Lower leg skin (tissue), 3 donors: ENCODE measurements around the gene DRAP1.

Source experiments
- CTCF ChIP-seq, 3 donors: fragments of 450-650 bp; IDR thresholded peaks; one replicate each; pipeline ENCODE4 v1.5.1; 2016; ENCODE audit warnings: antibody characterized with exemption in 3 of 3, mild to moderate bottlenecking in 3 of 3, moderate library complexity in 2 of 3
- POLR2A ChIP-seq, 2 donors: fragments of 450-650 bp; IDR thresholded peaks; one replicate each; pipeline ENCODE4 v1.6.1; 2016 to 2017; ENCODE audit warnings: antibody characterized with exemption in 2 of 2, mild to moderate bottlenecking in 1 of 2, moderate library complexity in 1 of 2

DNA sequence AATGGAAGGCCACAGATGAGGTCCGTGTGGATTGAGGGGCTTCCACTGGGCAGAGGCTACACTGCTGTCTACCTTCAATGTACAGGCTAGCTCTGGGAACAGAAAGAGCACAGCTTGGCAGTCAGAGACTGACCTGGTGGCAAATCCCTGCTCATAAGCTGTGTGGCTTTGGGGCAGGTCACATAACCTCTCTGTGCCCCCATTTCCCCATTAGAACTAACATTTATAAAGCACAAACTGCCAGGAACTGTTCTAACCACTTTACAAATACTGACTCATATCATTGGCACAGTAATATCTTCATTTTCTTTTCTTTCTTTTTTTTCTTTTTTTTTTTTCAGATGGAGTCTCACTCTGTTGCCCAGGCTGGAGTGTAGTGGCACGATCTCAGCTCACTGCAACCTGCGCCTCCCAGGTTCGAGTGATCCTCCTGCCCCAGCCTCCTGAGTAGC lies 22.2 kb upstream of the DRAP1 start:
- no peak for TF ChIP-seq CTCF (IDR thresholded peaks at IDR 0.05)
- no peak for TF ChIP-seq POLR2A (IDR thresholded peaks at IDR 0.05)
